Rectal smooth muscle tissue (tissue), 1 donor: ENCODE measurements around the gene CD226.
"Not testable (repeated sequence)": the region's sequence is repeated elsewhere in the genome, so short reads cannot be mapped to it uniquely, and the experiment has no call there.

ENCODE experiments used
- H3K27ac ChIP-seq: one replicate; pipeline ENCODE4 v1.7.0; 2013; ENCODE audit warnings: low read depth, low read length, inconsistent platforms
- H3K27me3 ChIP-seq: one replicate; pipeline ENCODE4 v1.7.0; 2013; ENCODE audit warnings: low read length; ENCODE audit not compliant: control insufficient read depth, insufficient read depth
- H3K36me3 ChIP-seq: one replicate; pipeline ENCODE4 v1.7.0; 2013; ENCODE audit warnings: low read length; ENCODE audit not compliant: control insufficient read depth, insufficient read depth
- H3K4me1 ChIP-seq: one replicate; pipeline ENCODE4 v1.7.0; 2013; ENCODE audit warnings: low read length; ENCODE audit not compliant: control insufficient read depth, insufficient read depth
- H3K4me3 ChIP-seq: one replicate; pipeline ENCODE4 v1.7.0; 2013; ENCODE audit warnings: low read length
- H3K9ac ChIP-seq: one replicate; pipeline ENCODE4 v1.7.0; 2013; ENCODE audit warnings: low read length

CD226 gene

DNA sequence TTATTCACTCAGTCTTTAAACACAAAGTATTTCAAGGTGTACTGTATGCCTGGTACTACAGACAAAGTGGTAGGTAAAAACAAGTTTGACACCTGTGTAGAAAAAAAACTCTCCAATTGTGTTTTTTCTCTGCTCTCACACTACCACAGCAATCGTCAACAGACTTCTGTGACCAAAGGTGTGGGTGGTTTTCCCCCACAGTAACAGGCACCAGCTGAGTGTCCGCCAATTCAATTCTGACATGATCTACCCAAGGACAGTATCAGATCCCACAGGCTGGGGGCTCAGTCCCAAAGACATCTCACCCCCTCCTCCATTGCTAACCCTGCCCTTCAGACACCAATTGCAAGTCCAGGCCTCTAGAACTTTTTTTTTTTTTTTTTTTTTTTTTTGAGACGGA lies 71.2 kb downstream of the CD226 start:
- no peaks in the 10 kb centered on the region for H3K36me3 ChIP-seq
- H3K27me3 ChIP-seq, result no peaks in the 10 kb centered on the region
- no peak overlapping the region for H3K4me3 ChIP-seq
- H3K4me1 ChIP-seq, result peaks cover under 1% of the 10 kb centered on the region
- H3K9ac ChIP-seq, result no peak overlapping the region
- H3K27ac ChIP-seq, result no peak overlapping the region

DNA sequence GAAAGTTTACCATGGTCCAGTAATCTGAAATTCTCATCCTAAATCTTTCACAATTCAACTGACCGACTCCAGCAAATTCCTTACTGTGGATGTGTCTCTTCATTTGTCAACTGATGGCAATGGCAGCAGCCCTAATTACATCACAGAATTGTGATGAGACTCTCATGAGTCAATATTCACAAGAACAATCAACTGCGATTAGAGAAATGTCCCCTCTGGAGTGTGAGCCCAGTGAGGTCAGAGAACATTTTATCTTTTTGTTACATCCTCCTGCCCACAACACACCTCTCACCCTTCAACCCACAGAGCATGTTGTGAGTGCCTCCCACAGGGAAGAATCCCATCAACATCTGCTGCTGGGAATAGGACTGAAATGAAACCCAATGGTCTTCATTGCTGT lies 73.6 kb downstream of the CD226 start:
- Histone ChIP-seq H3K36me3 (no peaks in the 10 kb centered on the region), H3K9ac (no peak overlapping the region), H3K27ac (no peak overlapping the region), H3K4me3 (no peak overlapping the region), H3K27me3 (no peaks in the 10 kb centered on the region), H3K4me1 (no peaks in the 10 kb centered on the region)

DNA sequence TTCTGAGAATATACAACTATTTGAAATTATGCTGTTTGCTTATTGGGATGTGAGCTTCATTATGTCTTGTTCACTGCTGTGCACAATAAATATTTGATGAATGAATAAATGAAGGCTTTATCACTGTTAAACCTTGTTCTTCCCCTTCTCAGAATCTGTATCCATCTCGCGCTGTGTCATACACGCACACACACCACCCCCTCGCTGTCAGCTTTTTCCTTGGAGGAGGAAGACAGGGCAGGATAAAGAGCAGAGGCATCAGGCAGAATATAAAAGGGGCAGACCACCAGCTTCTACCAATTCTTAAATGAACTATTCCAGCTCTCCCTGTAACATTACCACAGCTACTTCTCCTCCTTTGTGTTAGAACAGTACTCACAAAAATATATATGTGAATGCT lies 75.0 kb downstream of the CD226 start:
- no peaks in the 10 kb centered on the region for H3K27me3 ChIP-seq
- no peak overlapping the region for H3K4me3 ChIP-seq
- H3K9ac ChIP-seq, result no peak overlapping the region
- H3K4me1 ChIP-seq, result no peaks in the 10 kb centered on the region
- no peaks in the 10 kb centered on the region for H3K36me3 ChIP-seq
- no peak overlapping the region for H3K27ac ChIP-seq

DNA sequence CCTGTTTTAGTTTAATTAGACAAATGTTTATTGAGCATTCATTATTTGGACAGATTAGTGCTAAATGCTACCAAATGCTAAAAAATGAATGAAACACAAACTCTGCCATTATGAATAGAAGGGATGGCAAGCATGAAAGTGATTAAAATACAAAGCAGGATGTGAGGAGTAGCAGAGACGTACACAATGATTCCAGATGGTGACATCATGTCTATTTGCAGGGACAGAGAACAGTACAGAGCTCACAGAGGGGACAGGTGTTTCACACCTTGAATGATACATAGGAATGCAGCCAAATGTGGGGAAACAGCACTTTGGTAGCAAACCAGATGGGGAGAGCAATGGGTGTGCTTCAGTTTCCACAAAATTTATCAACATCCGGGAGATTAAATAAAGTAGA lies 76.3 kb downstream of the CD226 start:
- no peak overlapping the region for H3K4me3 ChIP-seq
- H3K27ac ChIP-seq, result no peak overlapping the region
- no peaks in the 10 kb centered on the region for H3K27me3 ChIP-seq
- no peaks in the 10 kb centered on the region for H3K4me1 ChIP-seq
- no peaks in the 10 kb centered on the region for H3K36me3 ChIP-seq
- no peak overlapping the region for H3K9ac ChIP-seq

DNA sequence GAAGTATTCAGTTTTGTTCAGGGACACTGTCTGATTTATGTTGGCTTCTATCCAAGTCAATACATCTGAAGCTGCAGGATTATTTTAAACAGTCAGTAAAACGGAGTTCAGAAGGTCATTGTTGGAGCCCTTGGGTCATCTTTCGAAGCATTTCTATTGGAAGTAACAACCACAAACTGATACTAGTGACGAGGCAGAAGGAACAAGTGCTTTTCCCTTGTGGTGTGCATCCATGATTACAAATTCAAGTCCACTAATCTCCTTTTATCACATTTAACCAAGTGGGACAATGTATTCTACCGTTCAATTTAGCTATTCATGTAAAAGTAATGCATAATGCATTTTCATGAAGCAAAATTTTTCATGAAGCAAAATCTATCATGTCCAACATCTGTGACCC lies 76.9 kb downstream of the CD226 start:
- Histone ChIP-seq H3K4me1 (no peaks in the 10 kb centered on the region), H3K27ac (no peak overlapping the region), H3K4me3 (no peak overlapping the region), H3K9ac (no peak overlapping the region), H3K36me3 (no peaks in the 10 kb centered on the region), H3K27me3 (no peaks in the 10 kb centered on the region)

DNA sequence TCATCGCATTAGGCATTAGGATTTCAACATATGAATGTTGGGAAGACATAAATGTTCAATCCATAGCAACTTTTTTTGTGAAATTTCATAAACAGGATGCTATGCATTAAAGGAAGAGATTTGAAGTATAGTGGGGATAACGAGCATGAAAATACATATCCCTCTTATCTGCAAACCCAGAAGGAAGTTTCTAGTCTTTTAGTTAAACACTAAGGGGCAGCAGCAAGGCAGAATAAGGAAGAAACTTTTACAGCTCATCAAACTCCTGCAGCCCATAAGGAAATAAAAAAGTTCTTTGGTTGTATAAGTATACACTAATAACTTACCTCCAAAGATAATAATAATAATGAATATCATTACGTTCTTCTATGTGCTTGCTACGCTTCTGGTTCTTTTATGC lies 81.5 kb downstream of the CD226 start:
- Histone ChIP-seq H3K27me3 (no peaks in the 10 kb centered on the region), H3K4me3 (no peak overlapping the region), H3K9ac (no peak overlapping the region), H3K36me3 (no peaks in the 10 kb centered on the region), H3K4me1 (no peaks in the 10 kb centered on the region), H3K27ac (no peak overlapping the region)

DNA sequence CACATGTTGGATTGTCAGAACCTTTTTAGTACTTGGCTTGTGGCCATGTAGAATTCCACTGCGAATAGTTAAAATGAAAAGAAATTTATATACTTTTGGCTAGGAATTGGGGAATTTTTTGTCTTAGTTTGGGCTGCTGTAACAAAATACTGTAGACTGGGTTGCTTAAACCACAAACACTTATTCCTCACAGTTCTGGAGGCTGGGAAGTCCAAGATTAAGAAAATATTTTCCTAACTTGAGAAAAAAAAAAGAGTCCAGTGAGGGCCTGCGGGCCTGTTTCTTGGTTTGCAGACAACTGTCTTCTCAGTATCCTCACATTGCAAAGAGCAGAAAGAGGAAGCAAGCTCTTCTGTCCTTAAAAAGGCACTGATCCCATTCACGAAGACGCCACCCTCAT lies 81.9 kb downstream of the CD226 start:
- Histone ChIP-seq H3K4me3 (no peak overlapping the region), H3K9ac (no peak overlapping the region), H3K27ac (no peak overlapping the region), H3K36me3 (no peaks in the 10 kb centered on the region), H3K27me3 (no peaks in the 10 kb centered on the region), H3K4me1 (no peaks in the 10 kb centered on the region)

DNA sequence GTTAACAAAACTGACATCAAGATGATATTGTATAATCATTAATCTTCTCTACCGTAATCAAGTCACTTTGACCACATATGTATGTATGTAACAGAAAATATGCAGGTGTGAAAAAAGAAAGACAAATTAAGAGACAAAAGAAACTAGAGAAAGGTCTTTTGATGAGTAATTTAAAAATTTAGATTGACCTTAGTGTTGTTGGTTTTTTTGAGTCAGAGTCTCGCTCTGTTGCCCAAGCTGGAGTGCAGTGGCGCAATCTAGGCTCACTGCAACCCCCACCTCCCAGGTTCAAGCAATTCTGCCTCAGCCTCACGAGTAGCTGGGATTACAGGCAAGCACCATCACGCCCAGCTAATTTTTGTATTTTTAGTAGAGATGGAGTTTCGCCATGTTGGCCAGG lies 82.9 kb downstream of the CD226 start:
- H3K9ac ChIP-seq, H3K27ac ChIP-seq, H3K27me3 ChIP-seq, H3K36me3 ChIP-seq, H3K4me1 ChIP-seq, H3K4me3 ChIP-seq: not testable (repeated sequence)

DNA sequence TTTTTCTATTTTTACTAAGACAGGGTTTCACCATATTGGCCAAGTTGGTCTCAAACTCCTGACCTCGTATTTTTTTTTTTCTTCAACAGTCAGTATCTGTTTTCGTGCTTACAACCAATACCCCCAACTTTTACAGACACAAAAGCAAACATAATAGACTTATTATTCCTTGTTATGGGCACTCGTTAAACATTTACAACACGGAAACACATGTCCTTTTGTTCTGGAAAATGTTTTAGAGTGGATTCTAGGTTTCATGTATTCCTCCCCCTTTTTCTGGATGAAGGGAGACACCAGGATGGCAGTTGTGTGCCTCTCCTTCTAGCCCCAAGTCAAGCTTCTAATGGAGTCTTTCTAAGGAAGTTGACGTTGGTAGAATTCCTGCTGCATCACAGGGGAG lies 88.8 kb downstream of the CD226 start:
- H3K36me3 ChIP-seq, result no peaks in the 10 kb centered on the region
- no peak overlapping the region for H3K9ac ChIP-seq

DNA sequence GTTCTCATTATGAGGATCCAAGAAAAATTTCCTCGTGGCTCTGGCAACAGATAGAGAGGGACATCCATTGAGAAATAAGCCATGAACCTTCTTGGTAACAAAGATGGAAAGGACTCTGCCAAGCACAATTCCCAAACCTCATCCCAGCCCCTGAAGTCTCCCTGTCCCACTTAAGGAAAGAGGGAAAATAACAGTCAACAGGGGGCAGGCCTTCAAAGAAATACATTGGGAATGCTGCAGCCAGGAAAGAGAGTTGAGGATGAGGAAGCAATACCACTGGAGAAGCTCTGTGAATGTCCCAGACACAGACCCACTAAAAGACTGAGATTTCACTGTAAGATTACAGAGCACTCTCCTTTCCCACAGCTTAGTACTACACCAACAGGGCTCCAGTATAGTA lies 93.2 kb downstream of the CD226 start:
- H3K27ac ChIP-seq, result no peak overlapping the region

More for the DNA sequence above, 88.8 kb downstream of the CD226 start:
- Histone ChIP-seq H3K27ac (no peak overlapping the region), H3K27me3 (no peaks in the 10 kb centered on the region), H3K4me3 (no peak overlapping the region), H3K4me1 (no peaks in the 10 kb centered on the region)

DNA sequence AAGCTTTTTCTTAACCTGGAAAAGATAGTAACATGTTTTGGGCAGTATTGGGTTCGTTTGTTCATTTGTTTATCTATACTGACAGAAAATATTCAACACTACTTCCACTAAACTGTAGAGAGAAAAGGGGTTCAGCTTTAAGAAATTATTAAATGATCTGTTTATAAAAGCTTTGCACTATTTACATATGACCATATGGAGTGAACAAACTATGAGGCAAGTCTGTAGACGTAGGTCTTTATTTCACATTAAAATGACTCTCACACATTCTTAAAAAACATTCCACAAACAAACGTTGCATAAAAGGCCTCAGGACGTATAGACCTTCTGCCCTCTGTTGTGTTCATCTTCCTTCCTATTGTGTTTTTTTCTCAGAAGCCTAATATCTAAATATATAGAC lies 94.6 kb downstream of the CD226 start:
- no peak overlapping the region for H3K27ac ChIP-seq
- no peaks in the 10 kb centered on the region for H3K36me3 ChIP-seq
- no peaks in the 10 kb centered on the region for H3K4me1 ChIP-seq
- H3K9ac ChIP-seq, result no peak overlapping the region
- H3K27me3 ChIP-seq, result no peaks in the 10 kb centered on the region
- H3K4me3 ChIP-seq, result no peak overlapping the region

More for the DNA sequence above, 93.2 kb downstream of the CD226 start:
- no peaks in the 10 kb centered on the region for H3K36me3 ChIP-seq
- H3K4me1 ChIP-seq, result no peaks in the 10 kb centered on the region
- H3K4me3 ChIP-seq, result no peak overlapping the region
- no peak overlapping the region for H3K9ac ChIP-seq
- no peaks in the 10 kb centered on the region for H3K27me3 ChIP-seq

DNA sequence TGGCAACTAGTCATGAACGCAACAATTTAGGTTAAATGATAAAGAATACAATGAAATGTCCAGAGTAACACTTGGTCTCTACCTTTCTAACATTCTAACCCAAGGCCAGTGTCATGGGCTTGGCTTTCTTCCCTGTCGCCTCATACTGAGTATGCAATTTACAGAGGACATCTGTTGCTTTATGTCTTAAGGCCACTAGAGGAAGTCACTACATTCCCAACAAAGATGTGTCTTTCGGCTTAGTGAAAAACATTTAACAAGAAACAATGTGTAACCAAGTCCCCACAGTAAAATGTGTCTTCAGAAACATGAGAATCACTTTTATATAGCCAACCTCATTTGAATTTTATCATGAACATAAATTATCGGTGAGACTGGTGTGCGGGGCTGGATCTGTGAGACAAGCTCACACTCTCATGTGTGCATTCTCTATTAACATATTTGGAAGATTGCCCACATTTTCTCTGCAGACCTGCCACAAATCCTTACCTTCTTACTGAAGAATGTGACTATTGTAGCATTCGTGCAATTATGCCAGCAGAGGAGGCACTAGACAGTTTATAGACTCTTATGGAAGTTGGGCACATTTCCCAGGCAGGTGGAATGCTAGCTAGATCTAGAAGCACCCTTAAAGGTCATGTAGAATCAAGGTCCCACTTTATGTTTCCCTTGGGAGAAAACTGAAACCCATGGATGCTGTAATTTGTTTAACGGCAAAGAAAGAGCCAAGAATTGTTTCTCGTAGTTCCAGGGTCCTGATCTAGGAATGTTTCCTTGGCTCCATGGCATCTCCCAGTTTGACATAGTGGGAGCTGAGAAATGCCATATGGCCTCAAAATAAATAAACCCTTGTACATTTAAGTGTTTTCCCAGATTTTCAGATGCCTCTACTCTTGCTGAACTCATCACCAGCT lies 101.8 kb downstream of the CD226 start:
- no peak overlapping the region for H3K27ac ChIP-seq
- H3K4me3 ChIP-seq, result no peak overlapping the region
- no peaks in the 10 kb centered on the region for H3K36me3 ChIP-seq
- no peaks in the 10 kb centered on the region for H3K4me1 ChIP-seq
- H3K27me3 ChIP-seq, result no peaks in the 10 kb centered on the region
- H3K9ac ChIP-seq, result no peak overlapping the region

DNA sequence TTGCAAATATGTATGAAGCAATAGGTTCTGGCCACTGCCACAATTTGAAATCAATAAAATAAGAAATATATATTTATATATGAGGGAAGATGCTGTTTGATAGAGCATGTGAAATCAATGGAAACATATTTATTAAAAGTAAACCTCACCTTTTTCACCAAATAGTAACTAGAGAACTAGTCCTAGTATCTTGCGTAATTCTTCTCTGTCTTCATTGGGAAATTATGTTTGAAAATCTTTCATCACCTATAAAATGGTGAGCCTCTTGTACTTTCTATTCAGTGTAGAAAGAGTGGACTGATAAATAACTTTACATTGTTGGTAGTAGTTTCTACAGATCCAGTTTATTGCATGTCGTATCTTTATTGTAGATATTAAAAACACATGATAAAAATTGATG lies 103.0 kb downstream of the CD226 start:
- Histone ChIP-seq H3K36me3 (no peaks in the 10 kb centered on the region), H3K9ac (no peak overlapping the region), H3K4me1 (no peaks in the 10 kb centered on the region), H3K27me3 (no peaks in the 10 kb centered on the region), H3K27ac (no peak overlapping the region), H3K4me3 (no peak overlapping the region)
